Hypothalamus (tissue), 51 donors: ENCODE measurements around the gene LRMDA.
"Not testable (repeated sequence)": the region's sequence is repeated elsewhere in the genome, so short reads cannot be mapped to it uniquely, and the experiment has no call there.

ENCODE experiments used
- DNase-seq, 51 donors: peaks; one replicate each; lab custom pipeline; 2025; lab: John Stamatoyannopoulos, UW

The LRMDA gene

DNA sequence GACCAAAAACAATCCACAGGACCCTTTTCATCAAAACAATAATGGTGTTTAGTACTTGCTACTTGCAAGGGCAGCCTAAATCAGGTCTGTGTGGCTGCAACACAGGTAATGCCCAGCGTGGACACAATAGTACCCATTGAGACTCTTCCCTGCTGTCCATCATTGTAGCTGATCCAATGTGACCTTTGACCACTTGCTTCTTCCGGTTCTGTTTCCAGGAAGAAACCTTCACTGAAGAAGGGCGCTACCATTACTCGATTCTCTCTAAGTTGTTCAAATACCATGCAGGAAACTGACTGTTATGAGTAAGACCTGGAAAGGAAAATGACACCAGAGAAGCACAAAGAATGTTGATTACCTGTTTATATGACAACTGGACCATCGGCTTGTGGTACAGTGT is 1128.9 kb downstream of the LRMDA start:
- DNase-seq, result no peak

DNA sequence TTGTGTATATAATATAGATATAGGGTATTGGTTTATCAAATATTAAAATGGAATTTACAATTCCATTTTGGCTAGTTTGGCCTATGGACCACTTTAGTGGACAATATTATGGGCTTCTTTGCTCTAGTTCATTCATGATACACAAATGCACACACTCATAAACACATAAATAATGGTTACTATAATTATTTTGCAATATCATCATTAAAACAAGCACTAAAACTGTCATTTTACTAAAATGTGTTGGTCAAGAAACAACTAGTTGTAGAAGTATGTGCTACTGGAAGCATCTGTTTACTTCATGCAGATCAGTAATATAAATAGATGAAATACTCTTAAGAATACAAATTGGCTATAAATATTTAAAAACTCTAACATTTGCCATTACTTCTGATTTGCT is 1131.9 kb downstream of the LRMDA start:
- DNase-seq, result no peak

DNA sequence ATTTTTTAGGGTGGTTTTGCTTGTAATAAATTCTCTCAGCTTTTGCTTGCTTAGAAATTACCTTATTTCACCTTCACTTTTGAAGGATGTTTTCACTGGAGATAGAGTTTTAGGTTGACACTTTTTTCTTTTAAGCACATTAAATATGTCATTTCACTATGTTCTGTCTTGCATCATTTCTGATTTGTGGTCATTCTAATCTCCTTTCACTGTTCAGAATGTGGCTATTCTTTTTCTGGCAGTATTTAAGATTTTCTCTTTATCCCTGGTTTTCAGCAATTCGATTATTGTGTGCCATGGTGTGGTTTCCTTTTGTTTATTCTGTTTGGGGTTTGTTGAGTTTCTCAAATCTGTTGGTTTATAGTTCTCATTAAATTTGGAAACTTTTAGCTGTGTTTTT is 1140.6 kb downstream of the LRMDA start:
- DNase-seq, result no peak

DNA sequence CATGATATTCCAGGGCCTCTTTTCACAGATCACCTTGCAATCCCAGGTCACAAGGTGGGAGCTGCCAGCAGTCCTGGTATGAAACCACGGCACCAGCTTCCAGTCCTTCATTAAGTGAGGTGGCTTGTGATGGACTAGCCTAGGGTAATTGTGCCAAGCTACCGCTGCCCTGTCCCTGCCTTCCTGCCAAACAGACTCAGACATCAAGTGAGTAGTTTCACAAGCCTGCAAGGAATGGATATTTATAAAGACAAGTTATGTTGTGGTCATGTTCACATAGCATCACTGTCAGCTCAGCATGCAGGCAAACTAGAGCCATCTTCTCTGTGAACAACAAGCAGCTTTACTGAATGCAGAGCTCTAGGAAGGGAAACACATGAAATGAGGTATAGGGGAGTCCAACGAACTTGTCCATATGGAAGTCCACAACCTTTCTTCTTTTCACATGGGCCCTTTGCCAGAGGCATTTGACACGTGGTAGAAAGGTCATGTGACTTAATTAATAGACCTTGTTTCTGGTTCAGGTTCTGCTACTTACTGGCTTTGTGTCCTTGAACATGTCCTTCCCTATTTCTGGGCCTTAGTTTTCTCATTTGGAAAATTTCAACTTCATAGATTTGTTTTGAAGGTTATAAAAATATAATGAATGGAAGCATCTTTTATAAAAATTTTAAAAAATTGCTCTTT is 1145.0 kb downstream of the LRMDA start:
- no peak for DNase-seq

DNA sequence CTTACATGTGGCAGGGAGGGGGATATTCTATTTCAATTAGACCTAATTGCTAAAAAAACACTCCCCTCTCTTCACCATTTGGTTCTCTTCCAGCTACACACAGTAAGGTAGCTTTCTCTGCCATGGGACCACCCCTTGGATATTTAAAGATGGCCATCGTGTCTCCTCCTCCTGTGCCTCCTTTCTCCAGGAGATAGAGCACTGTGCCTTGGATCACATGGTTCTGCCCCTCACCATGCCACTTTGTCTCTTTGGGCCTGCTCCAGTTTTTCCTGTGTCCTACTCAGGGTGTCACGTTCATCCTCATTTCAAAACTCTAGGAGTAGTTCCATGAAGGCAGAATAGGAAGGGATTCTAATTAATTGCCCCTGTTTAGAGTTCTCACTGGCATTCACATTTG is 1146.0 kb downstream of the LRMDA start:
- no peak for DNase-seq

DNA sequence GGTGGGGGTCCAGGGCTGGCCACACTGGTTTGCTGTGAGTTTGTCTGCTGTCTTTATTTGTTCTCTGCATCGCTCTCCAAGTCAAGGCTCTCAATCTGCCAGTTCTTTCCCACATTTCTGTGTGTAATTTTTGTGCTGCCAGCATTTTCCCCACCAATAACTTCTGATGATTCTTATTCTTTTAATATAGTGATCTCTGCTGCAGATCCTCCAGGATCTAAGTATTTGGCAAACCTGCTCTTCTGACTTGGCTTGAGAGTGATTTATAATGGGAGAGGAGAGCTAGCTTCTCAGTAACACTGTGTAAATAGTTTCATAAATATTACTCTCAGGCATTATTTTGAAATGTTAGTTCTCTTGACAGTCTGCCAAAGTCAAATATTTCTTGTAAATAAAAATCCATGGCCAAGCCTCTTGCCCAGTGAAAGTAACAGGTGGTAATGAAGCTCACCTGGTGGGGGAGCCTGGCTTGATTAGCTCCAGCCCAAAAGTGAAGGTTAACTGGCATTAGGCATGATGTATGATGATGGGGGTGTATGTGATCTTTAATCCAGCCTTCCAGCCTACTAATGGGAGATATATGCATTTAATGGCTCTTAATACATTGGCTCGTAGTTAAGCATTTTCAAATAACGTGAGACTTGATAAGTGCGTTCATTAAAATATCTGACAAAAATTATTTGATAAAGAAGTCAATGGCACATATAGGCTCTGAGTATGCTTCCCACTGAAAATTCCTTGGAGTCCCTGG is 1150.3 kb downstream of the LRMDA start:
- DNase-seq, result no peak

DNA sequence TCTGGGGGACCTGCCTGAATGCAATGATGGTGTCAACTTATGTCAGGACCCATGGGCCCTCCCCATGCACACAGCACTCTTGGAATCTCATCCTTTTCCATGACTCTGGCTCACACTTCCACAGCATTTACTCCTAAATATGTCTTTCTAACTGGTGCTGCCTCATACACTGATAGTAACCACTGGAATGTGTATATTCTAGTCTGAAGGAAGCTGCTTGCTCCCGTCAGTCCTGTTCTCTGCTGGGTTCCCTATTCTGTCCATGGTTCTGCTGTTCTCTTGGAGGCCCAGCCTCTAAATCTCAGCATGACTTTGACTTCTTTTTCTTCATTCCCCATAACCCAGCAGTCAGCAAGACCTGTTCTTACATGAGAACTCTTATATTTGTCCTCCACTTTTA is 1151.1 kb downstream of the LRMDA start:
- DNase-seq, result no peak

DNA sequence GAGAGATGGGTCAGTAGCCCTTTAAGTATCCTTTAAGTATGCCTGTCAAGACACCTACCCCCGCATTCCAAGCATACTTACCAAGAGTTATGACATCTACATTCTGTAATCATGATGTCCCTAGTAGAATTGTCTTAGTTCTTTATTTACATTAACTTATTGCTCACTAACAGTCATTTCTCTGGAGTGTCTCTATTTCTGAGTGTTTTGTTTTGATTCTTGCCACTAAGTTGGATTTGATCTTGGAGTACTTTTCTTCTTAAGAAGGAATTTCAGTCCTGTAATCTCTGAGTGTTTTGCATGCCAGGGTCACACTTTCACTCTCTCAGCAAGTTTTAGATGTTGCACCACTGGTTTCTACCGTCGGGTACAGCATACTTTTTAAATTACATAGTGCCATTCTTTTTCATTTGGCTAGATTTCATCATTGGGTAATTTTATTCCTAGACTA is 1152.3 kb downstream of the LRMDA start:
- no peak for DNase-seq

DNA sequence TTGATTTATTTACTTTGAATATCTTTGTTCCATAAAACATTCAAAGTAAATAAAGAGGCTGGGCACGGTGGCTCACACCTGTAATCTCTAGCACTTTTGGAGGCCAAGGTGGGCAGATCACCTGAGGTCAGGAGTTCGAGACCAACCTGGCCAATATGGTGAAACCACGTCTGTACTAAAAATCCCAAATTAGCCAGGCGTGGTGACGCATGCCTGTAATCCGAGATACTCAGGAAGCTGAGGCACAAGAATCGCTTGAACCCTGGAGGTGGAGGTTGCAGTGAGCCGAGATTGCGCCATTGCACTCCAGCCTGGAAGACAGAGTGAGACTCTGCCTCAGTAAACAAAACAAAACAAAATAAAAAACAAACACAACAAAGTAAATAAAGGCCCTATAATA is 1153.0 kb downstream of the LRMDA start:
- DNase-seq, result not testable (repeated sequence)
